ENCODE data around the gene RTKN. TPM values are rescaled to one million over a fixed set of nuclear protein-coding genes. Genes with fewer than 3 reads are reported as not detected.
"Not testable (repeated sequence)": the region's sequence is repeated elsewhere in the genome, so short reads cannot be mapped to it uniquely, and the experiment has no call there.

The RTKN gene
- total RNA-seq, 1 donor from 2014 or later: 21.4 TPM

DNA sequence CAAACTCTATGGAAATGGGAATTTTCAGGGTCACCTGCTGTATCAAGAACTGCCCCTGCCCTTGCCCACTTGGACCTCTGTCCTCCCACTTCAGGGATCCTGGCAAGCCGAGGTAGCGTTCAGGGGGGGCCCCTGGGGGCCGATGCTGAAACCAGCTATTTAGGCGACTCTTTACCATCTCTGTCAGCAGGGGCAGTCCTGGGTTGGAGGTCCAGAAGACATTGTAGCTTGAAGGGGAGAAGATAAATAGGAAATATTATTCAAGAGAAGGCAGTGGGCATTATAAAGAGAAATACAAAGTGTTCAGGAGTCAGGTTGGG, 21.0 kb upstream of the RTKN start:
- DNase-seq (no peak), ATAC-seq (no peak)
- intact Hi-C loops (cut with micrococcal nuclease): no loop called here

GRCh38 chr2:74462054-74462785, 20.5 kb upstream of the RTKN start:
- DNase-seq: no peak

DNA sequence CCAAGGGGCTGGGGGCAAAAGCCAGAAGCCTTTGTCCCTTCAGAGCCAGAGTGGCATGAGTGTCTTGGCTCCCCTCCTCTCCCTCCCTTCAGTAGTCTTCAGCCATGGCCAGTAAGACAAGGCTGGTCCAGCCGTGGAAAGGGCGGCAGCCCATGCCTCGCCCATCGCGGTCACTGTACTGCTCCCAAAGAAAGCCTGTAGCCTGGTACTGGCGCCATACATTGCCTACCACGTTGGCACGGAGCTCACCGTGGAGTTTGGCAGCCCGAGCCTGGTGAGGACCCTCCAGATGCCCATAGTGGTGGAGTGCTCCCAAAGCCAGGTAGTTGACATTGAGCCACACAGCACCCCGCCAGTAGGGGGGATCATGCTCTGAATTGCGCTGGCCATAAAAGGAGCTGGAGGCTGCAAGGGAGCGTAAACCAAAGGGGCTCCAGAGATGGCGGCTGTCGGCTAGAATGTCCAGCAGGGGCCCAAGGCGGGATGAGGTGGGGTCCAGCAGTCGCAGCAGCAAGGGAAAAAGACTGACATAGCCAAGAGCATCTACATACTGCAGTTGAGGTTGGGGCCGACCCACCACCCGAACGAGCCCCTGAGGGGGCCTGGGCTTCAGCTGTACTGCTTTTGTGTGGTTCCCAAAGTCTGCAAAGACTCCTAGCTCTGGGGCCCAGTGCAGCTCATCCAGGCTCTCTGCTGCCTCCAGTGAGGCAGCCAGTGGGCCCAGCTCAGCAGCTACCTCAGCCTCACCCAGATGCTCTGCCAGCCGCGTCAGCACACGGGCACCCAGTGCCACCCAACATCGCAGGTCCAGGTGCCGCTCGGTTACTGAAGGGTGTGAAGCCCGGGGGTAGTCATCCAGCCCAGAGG, 19.7 kb upstream of the RTKN start:
- intact Hi-C loops (cut with micrococcal nuclease): no loop called here

More at GRCh38 chr2:74462054-74462785, 20.5 kb upstream of the RTKN start:
- no peak for ATAC-seq
- intact Hi-C loops (cut with micrococcal nuclease): no loop called here

DNA sequence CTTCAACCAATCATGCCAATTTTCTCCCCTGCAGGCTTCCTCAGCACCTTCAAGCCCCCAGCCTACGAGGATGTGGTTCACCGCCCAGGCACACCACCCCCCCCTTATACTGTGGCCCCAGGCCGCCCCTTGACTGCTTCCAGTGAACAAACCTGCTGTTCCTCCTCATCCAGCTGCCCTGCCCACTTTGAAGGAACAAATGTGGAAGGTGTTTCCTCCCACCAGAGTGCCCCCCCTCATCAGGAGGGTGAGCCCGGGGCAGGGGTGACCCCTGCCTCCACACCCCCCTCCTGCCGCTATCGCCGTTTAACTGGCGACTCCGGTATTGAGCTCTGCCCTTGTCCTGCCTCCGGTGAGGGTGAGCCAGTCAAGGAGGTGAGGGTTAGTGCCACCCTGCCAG, 18.4 kb upstream of the RTKN start:
- intact Hi-C loops (cut with micrococcal nuclease): not testable (repeated sequence)

More for the DNA sequence above, 19.7 kb upstream of the RTKN start:
- DNase-seq (no peak), ATAC-seq (no peak)

GRCh38 chr2:74459503-74460118, 17.9 kb upstream of the RTKN start:
- DNase-seq; intact Hi-C loops (cut with micrococcal nuclease); ATAC-seq: not testable (repeated sequence)

More for the DNA sequence above, 18.4 kb upstream of the RTKN start:
- not testable (repeated sequence) for DNase-seq, ATAC-seq

DNA sequence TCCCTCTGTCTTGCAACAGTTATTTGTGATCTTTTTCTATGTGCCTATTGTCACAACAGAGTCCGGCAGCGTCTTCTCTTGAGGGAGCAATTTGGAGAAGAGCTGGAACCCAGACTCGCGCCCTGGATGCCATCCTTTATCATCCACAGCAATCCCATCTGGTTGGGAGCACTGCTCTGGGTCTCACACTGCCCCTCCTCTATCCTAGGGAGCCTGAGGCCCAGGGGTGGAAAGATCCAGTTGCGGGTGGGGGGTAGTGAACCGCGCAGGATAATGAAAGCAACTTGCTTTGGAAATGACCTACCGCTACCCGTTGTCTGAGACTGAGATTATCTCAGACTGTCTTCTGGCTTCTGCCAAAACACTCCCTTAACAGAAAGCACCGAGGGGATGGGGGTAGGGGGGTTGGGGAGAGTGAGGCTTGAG, 17.2 kb upstream of the RTKN start:
- ATAC-seq (no peak), DNase-seq (peak; percentile 17)
- intact Hi-C loops (cut with micrococcal nuclease): no loop called here

DNA sequence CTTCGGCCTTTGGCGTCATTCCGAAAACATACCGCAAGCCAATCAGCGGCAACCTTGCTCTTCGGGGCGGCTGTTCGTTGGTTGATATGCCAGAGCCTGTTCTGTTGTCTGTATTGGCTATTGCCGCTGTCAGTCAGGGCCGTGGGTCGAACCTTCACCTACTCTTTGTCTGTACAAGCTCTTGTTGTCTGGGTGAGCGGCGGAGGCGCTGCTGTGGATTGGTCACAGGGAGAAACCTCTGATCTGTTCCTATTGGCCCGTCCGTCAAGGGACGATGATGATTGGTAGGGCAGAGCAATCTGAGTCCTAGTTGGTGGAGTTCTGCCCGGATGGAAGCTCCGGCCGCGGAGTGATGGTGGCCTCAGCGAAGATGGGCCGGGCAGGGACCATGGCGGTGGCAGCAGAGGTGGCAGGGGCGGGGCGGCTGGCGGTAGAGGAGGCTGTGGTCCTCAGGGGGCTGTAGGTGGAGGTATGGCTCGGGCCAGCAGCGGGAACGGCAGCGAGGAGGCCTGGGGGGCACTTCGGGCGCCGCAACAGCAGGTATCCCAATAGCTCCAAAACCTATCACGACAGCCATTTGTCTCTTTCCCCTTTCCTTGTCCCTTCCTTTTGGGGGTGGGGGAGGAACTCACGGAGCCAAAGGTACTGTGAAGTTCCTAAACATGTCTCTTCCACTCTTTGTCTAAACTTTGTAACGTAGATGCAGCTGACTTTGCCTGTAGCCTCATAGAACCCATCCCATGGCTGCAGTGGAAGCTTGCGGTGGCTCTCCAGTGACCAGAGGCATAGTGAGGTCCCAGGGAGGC, 16.6 kb upstream of the RTKN start, which contains the start of gene WBP1:
TSS of gene WBP1 (plus strand) at position 307 of the 806 bp plus-strand sequence. CDS start at position 472, 165 bp downstream.
- peak; percentile 99 for DNase-seq
- intact Hi-C loops (cut with micrococcal nuclease): no loop called here
- ATAC-seq: peak; percentile 92

DNA sequence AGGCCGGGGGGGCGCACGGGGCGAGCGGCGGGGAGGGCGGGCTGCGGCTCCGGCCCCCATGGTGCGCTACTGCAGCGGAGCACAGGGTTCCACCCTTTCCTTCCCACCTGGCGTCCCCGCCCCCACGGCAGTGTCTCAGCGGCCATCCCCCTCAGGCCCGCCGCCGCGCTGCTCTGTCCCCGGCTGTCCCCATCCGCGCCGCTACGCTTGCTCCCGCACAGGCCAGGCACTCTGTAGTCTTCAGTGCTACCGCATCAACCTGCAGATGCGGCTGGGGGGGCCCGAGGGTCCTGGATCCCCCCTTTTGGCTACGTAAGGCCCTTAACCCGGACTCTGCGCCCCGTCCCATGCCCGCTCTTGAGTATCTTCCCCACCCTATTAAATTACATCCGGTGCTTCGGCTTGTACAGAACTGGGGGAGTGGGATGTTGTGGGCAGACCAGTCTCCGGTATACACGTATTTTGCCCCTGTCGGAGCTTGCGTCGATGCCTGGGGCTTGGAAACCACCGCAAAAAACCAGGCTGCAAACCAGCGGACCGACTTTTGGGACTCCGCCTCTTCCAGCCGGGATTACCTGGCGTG, 15.9 kb upstream of the RTKN start:
- ATAC-seq (peak; percentile 45), DNase-seq (peak; percentile 79)
- intact Hi-C loops (cut with micrococcal nuclease): no loop called here

GRCh38 chr2:74457129-74457548, 15.4 kb upstream of the RTKN start:
- no peak for ATAC-seq
- intact Hi-C loops (cut with micrococcal nuclease): no loop called here
- no peak for DNase-seq

- intact Hi-C loops (cut with micrococcal nuclease): no loop called here
- peak; percentile 94 for DNase-seq
- peak; percentile 64 for ATAC-seq
Observed at GRCh38 chr2:74454654-74455511, 13.1 kb upstream of the RTKN start, which contains the start of gene INO80B. Gene INO80B (plus strand): TSS chr2:74455087. CDS start chr2:74455117, 30 bp downstream.

DNA sequence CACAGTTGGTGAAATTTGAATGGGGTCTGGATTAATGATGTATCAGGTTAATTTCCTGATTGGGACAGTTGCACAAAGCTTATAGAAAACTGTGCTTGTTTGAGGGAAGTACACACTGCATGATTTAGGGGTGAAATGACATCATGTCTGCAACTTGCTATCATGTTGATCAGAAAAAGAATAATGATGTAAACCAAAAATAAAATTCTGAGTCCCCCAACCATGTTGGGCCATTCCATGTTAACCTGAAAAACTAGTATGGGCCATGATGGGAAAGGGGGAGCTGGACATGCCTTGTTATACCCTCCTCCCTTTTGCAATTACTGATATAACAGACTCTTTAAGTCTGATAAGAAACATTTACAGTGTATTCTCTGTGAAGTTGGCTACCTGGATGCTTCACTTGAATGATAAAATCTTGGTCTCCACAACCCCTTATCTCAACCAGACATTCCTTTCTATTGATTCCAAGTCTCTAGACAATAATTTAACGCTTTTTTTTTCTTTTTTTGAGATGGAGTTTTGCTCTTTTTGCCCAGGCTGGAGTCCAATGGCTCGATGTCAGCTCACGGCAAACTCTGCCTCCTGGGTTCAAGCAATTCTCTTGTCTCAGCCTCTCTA, 8.9 kb upstream of the RTKN start:
- ATAC-seq: no peak
- intact Hi-C loops (cut with micrococcal nuclease): no loop called here
- DNase-seq: no peak

DNA sequence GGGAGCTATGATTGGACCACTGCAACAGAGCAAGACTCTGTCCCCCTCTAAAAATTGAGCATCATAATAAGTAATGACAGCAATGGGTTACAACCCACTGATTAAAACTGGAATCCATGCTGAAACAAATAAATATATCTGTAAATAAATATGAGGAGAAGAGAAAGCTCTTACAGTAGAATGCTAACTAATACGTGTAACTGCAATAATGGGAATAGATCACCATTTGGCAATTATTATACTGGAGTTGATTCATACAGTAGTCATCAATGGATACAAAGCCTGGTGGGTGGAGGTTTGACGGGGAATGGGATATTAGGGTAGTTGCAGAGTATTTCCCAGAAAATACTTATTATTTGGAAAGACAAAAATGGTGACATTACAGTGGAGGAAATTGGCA, 7.0 kb upstream of the RTKN start:
- no peak for ATAC-seq
- DNase-seq: no peak
- intact Hi-C loops (cut with micrococcal nuclease): no loop called here

DNA sequence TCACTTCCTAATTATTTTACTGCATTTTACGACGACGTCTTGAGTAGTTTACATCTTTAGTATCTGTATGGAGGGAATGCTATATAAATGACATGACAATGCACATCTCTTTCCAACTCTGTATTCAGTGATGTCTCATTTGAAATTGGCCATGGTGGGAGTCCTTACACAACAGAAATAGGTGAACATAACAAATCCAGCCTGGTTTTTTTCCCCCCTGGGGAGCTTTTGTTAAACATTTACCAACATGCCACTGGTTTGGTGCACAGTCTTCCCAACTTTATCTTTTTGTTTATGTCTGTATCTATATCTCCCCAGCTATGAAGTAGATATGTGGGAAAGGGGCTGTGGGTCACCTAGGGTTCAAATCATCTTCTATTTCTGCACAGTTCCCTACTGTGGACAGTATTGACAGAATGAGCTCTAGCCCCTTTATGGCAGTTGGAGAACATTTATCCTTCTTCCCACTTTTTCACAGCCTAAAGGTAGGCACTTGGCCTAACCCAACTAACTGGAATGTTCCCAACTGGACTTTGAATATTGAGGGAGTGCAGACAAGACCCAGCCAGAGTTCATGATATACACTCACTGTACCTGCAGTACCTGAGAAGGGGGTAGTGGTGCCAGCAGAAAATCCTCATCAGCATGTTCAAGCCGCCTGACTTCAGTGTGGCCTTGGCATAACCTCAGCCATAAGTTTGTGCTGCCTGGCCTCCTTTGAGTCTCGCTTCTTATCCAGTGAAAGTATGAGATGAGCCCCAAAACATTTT, 5.7 kb upstream of the RTKN start:
- ATAC-seq: no peak

GRCh38 chr2:74444498-74445318, 3.0 kb upstream of the RTKN start:
- ATAC-seq: no peak
- intact Hi-C loops (cut with micrococcal nuclease): no loop called here
- no peak for DNase-seq

More for the DNA sequence above, 5.7 kb upstream of the RTKN start:
- intact Hi-C loops (cut with micrococcal nuclease): no loop called here
- no peak for DNase-seq

GRCh38 chr2:74442483-74443297, 953 bp upstream of the RTKN start:
- ATAC-seq; DNase-seq; intact Hi-C loops (cut with micrococcal nuclease): not testable (repeated sequence)

Data from left ventricle myocardium superior (tissue), 1 donor.